Mucosa of stomach (tissue), 1 donor: Measurements from ENCODE around the gene ETF1.

Experiments used
- H3K27me3 ChIP-seq: one replicate; pipeline ENCODE4 v1.7.0; 2013; ENCODE audit warnings: mild to moderate bottlenecking, low read length; ENCODE audit not compliant: control insufficient read depth, insufficient read depth
- H3K36me3 ChIP-seq: one replicate; pipeline ENCODE4 v1.7.0; 2013; ENCODE audit warnings: low read length; ENCODE audit not compliant: control insufficient read depth, insufficient read depth
- H3K4me1 ChIP-seq: one replicate; pipeline ENCODE4 v1.7.0; 2013; ENCODE audit warnings: mild to moderate bottlenecking, low read length; ENCODE audit not compliant: control insufficient read depth, insufficient read depth
- H3K4me3 ChIP-seq: one replicate; pipeline ENCODE4 v1.7.0; 2013; ENCODE audit warnings: low read length
- H3K9ac ChIP-seq: one replicate; pipeline ENCODE4 v1.7.0; 2013; ENCODE audit warnings: mild to moderate bottlenecking, low read length, moderate library complexity
- H3K9me3 ChIP-seq: one replicate; pipeline ENCODE4 v1.7.0; 2013; ENCODE audit warnings: mild to moderate bottlenecking, low read length, moderate library complexity; ENCODE audit not compliant: control insufficient read depth
- donor health status: Pancreatic carcinoma.

Gene ETF1

GRCh38 chr5:138469540-138470321, 73.3 kb downstream of the ETF1 start:
- Histone ChIP-seq H3K36me3 (no peaks in the 10 kb centered on the region), H3K9me3 (no peaks in the 10 kb centered on the region), H3K9ac (no peak overlapping the region), H3K4me1 (peaks cover 22% of the 10 kb centered on the region), H3K4me3 (no peak overlapping the region), H3K27me3 (no peaks in the 10 kb centered on the region)

DNA sequence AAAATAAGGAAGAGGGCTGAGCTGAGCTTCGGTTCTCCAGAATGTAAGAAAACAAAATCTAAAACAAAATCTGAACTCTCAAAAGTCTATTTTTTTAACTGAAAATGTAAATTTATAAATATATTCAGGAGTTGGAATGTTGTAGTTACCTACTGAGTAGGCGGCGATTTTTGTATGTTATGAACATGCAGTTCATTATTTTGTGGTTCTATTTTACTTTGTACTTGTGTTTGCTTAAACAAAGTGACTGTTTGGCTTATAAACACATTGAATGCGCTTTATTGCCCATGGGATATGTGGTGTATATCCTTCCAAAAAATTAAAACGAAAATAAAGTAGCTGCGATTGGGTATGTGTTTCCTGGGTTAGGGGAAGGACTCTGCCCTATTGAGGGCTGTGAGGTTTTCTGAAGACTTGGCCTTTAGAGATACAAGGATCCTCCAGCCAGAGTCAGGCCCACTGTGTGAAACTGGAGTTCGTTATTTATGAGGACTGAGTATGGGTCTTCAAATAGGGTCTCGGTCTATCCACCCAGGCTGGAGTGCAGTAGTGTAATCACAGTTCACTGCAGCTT, 74.0 kb downstream of the ETF1 start:
- H3K27me3 ChIP-seq: no peaks in the 10 kb centered on the region
- H3K4me1 ChIP-seq: peaks cover 22% of the 10 kb centered on the region
- no peak overlapping the region for H3K4me3 ChIP-seq
- no peaks in the 10 kb centered on the region for H3K9me3 ChIP-seq
- no peak overlapping the region for H3K9ac ChIP-seq
- no peaks in the 10 kb centered on the region for H3K36me3 ChIP-seq

- Histone ChIP-seq H3K9me3 (no peaks in the 10 kb centered on the region), H3K27me3 (no peaks in the 10 kb centered on the region), H3K4me1 (peaks cover 25% of the 10 kb centered on the region), H3K4me3 (no peak overlapping the region), H3K36me3 (no peaks in the 10 kb centered on the region), H3K9ac (no peak overlapping the region)
These were observed 74.7 kb downstream of the ETF1 start for GRCh38 chr5:138468133-138468965.

DNA sequence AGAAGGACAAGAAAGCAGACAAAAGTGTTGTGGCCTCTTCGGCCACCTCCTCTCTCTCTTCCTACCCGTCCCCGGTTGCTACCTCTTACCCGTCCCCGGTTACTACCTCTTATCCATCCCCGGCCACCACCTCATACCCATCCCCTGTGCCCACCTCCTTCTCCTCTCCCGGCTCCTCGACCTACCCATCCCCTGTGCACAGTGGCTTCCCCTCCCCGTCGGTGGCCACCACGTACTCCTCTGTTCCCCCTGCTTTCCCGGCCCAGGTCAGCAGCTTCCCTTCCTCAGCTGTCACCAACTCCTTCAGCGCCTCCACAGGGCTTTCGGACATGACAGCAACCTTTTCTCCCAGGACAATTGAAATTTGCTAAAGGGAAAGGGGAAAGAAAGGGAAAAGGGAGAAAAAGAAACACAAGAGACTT, 75.3 kb downstream of the ETF1 start:
- no peak overlapping the region for H3K4me3 ChIP-seq
- no peaks in the 10 kb centered on the region for H3K9me3 ChIP-seq
- H3K36me3 ChIP-seq: no peaks in the 10 kb centered on the region
- no peak overlapping the region for H3K9ac ChIP-seq
- peaks cover 29% of the 10 kb centered on the region for H3K4me1 ChIP-seq
- H3K27me3 ChIP-seq: no peaks in the 10 kb centered on the region

GRCh38 chr5:138466900-138467710, 75.9 kb downstream of the ETF1 start:
- Histone ChIP-seq H3K9ac (peak overlapping the region; percentile 69), H3K4me3 (peak overlapping the region; percentile 84)

GRCh38 chr5:138466125-138466899, 76.7 kb downstream of the ETF1 start:
- Histone ChIP-seq H3K9ac (peak overlapping the region; percentile 69), H3K4me3 (peak overlapping the region; percentile 84), H3K27me3 (no peaks in the 10 kb centered on the region), H3K4me1 (peaks cover 29% of the 10 kb centered on the region), H3K36me3 (no peaks in the 10 kb centered on the region), H3K9me3 (no peaks in the 10 kb centered on the region)

More at GRCh38 chr5:138466900-138467710, 75.9 kb downstream of the ETF1 start:
- H3K4me1 ChIP-seq: peaks cover 29% of the 10 kb centered on the region
- no peaks in the 10 kb centered on the region for H3K9me3 ChIP-seq
- H3K36me3 ChIP-seq: no peaks in the 10 kb centered on the region
- no peaks in the 10 kb centered on the region for H3K27me3 ChIP-seq

DNA sequence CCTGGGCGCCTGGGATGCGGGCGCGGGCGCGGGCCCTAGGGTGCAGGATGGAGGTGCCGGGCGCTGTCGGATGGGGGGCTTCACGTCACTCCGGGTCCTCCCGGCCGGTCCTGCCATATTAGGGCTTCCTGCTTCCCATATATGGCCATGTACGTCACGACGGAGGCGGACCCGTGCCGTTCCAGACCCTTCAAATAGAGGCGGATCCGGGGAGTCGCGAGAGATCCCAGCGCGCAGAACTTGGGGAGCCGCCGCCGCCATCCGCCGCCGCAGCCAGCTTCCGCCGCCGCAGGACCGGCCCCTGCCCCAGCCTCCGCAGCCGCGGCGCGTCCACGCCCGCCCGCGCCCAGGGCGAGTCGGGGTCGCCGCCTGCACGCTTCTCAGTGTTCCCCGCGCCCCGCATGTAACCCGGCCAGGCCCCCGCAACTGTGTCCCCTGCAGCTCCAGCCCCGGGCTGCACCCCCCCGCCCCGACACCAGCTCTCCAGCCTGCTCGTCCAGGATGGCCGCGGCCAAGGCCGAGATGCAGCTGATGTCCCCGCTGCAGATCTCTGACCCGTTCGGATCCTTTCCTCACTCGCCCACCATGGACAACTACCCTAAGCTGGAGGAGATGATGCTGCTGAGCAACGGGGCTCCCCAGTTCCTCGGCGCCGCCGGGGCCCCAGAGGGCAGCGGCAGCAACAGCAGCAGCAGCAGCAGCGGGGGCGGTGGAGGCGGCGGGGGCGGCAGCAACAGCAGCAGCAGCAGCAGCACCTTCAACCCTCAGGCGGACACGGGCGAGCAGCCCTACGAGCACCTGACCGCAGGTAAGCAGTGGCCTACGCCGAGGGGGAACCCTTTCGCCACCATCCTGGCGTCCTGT, 77.5 kb downstream of the ETF1 start, which contains the start of gene EGR1:
Gene EGR1 (plus strand): TSS at position 219 of the 864 bp plus-strand sequence. CDS start 283 bp downstream, at position 502.
- no peaks in the 10 kb centered on the region for H3K36me3 ChIP-seq
- peak within 1 kb of the TSS; percentile 89 for H3K4me3 ChIP-seq
- H3K9me3 ChIP-seq: no peaks in the 10 kb centered on the region
- peak within 1 kb of the TSS; percentile 94 for H3K9ac ChIP-seq
- H3K4me1 ChIP-seq: peaks cover 29% of the 10 kb centered on the region
- no peaks in the 10 kb centered on the region for H3K27me3 ChIP-seq

DNA sequence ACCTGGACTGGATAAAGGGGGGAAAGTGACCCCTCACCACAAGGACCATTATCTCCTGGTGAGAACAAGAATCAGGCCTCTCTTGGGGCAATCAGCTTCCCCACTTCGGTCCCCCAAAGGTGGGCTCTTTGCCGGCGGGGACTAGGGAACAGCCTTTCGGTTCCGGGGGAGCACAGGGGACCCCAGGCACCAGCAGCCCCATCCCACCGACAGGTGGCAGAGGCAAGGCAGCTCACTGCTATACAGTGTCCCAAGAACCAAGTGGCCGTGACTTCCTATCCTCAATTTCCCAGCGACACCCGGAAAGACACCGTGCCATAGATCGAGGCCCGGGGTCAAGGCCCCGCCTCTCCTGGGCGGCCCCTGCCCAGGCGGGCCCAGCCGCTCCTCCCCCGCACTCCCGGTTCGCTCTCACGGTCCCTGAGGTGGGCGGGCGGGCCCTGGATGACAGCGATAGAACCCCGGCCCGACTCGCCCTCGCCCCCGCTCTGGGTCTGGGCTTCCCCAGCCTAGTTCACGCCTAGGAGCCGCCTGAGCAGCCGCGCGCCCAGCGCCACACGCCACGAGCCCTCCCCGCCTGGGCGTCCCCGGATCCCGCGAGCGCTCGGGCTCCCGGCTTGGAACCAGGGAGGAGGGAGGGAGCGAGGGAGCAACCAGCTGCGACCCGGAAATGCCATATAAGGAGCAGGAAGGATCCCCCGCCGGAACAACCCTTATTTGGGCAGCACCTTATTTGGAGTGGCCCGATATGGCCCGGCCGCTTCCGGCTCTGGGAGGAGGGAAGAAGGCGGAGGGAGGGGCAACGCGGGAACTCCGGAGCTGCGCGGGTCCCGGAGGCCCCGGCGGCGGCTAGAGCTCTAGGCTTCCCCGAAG, 78.4 kb downstream of the ETF1 start:
- Histone ChIP-seq H3K9ac (peak overlapping the region; percentile 94), H3K4me3 (peak overlapping the region; percentile 89), H3K36me3 (no peaks in the 10 kb centered on the region), H3K27me3 (no peaks in the 10 kb centered on the region), H3K9me3 (no peaks in the 10 kb centered on the region), H3K4me1 (peaks cover 37% of the 10 kb centered on the region)

DNA sequence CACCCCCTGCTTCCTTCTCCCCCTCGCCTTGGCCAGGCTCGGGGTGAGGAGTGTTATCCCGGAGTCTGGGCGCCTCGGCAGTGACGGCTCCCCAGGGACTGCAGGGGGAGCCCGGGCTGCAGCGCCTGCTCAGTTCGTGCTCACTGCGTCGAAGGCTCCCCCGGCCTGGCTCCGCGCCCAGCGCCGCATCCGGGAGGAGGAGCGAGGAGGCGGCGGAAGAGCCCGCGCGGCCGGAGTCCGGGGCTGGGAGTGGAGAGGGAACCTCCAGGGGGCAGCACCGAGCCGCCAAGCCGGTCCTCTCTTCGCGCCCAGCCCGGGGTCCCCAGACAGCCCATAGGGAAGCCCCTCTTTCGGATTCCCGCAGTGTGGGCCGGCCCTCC, 79.0 kb downstream of the ETF1 start:
- Histone ChIP-seq H3K9me3 (no peaks in the 10 kb centered on the region), H3K9ac (peak overlapping the region; percentile 94), H3K27me3 (no peaks in the 10 kb centered on the region), H3K36me3 (no peaks in the 10 kb centered on the region), H3K4me1 (peaks cover 39% of the 10 kb centered on the region), H3K4me3 (peak overlapping the region; percentile 89)
